GM19023 (cell line): ENCODE measurements around the gene HEBP1.

ENCODE experiments used
- ATAC-seq: cut with Tn5 transposase; IDR thresholded peaks from one replicate; pipeline ENCODE4 v1.9.1; 2021; ENCODE audit warnings: mild to moderate bottlenecking, moderate library complexity; ENCODE audit not compliant: unreplicated experiment

Gene HEBP1

GRCh38 chr12:12954878-12955625 is 45.0 kb downstream of the HEBP1 start:
- ATAC-seq = no peak

- no peak for ATAC-seq
Observed at GRCh38 chr12:12954356-12954755, 45.7 kb downstream of the HEBP1 start.

GRCh38 chr12:12952036-12952435 is 48.0 kb downstream of the HEBP1 start, which contains the start of gene GPRC5D:
Gene GPRC5D (minus strand): TSS chr12:12952170. CDS start chr12:12950384, 1,786 bp downstream.
- ATAC-seq = no peak

GRCh38 chr12:12951504-12951903 is 48.6 kb downstream of the HEBP1 start:
- no peak for ATAC-seq

GRCh38 chr12:12947902-12948301 is 52.2 kb downstream of the HEBP1 start:
- no peak for ATAC-seq

GRCh38 chr12:12946686-12947355 is 53.2 kb downstream of the HEBP1 start:
- ATAC-seq = no peak

GRCh38 chr12:12945591-12945990 is 54.5 kb downstream of the HEBP1 start:
- no peak for ATAC-seq

- ATAC-seq = no peak
Observed at GRCh38 chr12:12943586-12944260, 56.3 kb downstream of the HEBP1 start.

GRCh38 chr12:12941450-12942350 is 58.4 kb downstream of the HEBP1 start:
- ATAC-seq = no peak

GRCh38 chr12:12939888-12940287 is 60.2 kb downstream of the HEBP1 start:
- ATAC-seq = no peak

GRCh38 chr12:12938541-12938940 is 61.5 kb downstream of the HEBP1 start:
- no peak for ATAC-seq

- no peak for ATAC-seq
Observed at GRCh38 chr12:12936983-12937491, 63.0 kb downstream of the HEBP1 start.

GRCh38 chr12:12934556-12934955 is 65.5 kb downstream of the HEBP1 start:
- no peak for ATAC-seq

- ATAC-seq = no peak
Observed at GRCh38 chr12:12933742-12934141, 66.3 kb downstream of the HEBP1 start.

- ATAC-seq = no peak
Observed at GRCh38 chr12:12930633-12931219, 69.3 kb downstream of the HEBP1 start.

- no peak for ATAC-seq
Observed at GRCh38 chr12:12929696-12930095, 70.4 kb downstream of the HEBP1 start.

- no peak for ATAC-seq
Observed at GRCh38 chr12:12927211-12928079, 72.6 kb downstream of the HEBP1 start.

- no peak for ATAC-seq
Observed at GRCh38 chr12:12926571-12927071, 73.4 kb downstream of the HEBP1 start.

GRCh38 chr12:12925388-12925787 is 74.7 kb downstream of the HEBP1 start:
- ATAC-seq = no peak
